B cell (primary cell): Measurements from ENCODE around the gene DND1. TPM values are rescaled to one million over a fixed set of nuclear protein-coding genes. Genes with fewer than 3 reads are reported as not detected.
A peak's percentile ranks its signal among the peaks of the same experiment; 100 is the strongest.

Experiments used
- ATAC-seq: fragments of 200-7000 bp; cut with Tn5 transposase; one replicate; pipeline ENCODE4 v1.10.0; 2021; ENCODE audit warnings: low read depth, mild to moderate bottlenecking, moderate number of reproducible peaks, moderate library complexity
- CTCF ChIA-PET: fragments of 350-600 bp; sonication (Branson Sonifier 250); formaldehyde crosslinking; loops from one replicate; lab custom pipeline; 2021; ENCODE audit warnings: antibody characterized with exemption, inconsistent platforms; lab: Charles Lee
- POLR2A ChIA-PET: fragments of 350-600 bp; sonication (Branson Sonifier 250); formaldehyde crosslinking; loops from one replicate; lab custom pipeline; 2021; ENCODE audit warnings: antibody characterized with exemption; lab: Charles Lee
- DNase-seq: peaks from one replicate; pipeline ENCODE4 v3.0.0; 2013
- H2AFZ ChIP-seq: 2 replicates; pipeline ENCODE4 v1.6.1; 2012; ENCODE audit warnings: mild to moderate bottlenecking, low read depth, low read length; ENCODE audit not compliant: insufficient read depth, poor library complexity, severe bottlenecking
- H3K27ac ChIP-seq, 2 donors: 1 replicate in 1 of 2; 2 replicates in 1 of 2; pipeline ENCODE4 v1.5.1; 2012 to 2013; ENCODE audit warnings: low read length in 2 of 2, mild to moderate bottlenecking in 2 of 2, moderate library complexity in 1 of 2
- H3K27me3 ChIP-seq, 4 experiments: fragments of 200-600 bp in 1 of 4; sonication (generic) in 1 of 4; replicated peaks in 1 of 4; 1 replicate in 2 of 4; 2 replicates in 2 of 4; pipeline versions ENCODE4 v1.6.1 to v1.7.0; 2013 to 2016; ENCODE audit warnings: low read length in 3 of 4, mild to moderate bottlenecking in 2 of 4, mixed read lengths in 1 of 4, moderate library complexity in 1 of 4; ENCODE audit not compliant: insufficient read depth in 4 of 4, control insufficient read depth in 3 of 4; ENCODE audit errors: control extremely low read depth in 1 of 4
- H3K36me3 ChIP-seq, 2 experiments: replicated peaks in 1 of 2; 1 replicate in 1 of 2; 2 replicates in 1 of 2; pipeline versions ENCODE4 v1.6.1 to v1.7.1; 2013; ENCODE audit warnings: low read length in 1 of 2; ENCODE audit not compliant: insufficient read depth in 2 of 2, control insufficient read depth in 1 of 2; ENCODE audit errors: control extremely low read depth in 1 of 2, extremely low read depth in 1 of 2
- H3K4me1 ChIP-seq, 2 donors: fragments of 200-600 bp in 1 of 2; sonication (generic) in 1 of 2; 1 replicate in 1 of 2; 2 replicates in 1 of 2; pipeline versions ENCODE4 v1.5.1 to v1.6.1; 2013 to 2017; ENCODE audit warnings: low read length in 2 of 2; ENCODE audit not compliant: control insufficient read depth in 2 of 2, insufficient read depth in 2 of 2
- H3K4me2 ChIP-seq: replicated peaks from 2 replicates; pipeline ENCODE3; 2012; ENCODE audit warnings: mild to moderate bottlenecking, low read depth, low read length; ENCODE audit not compliant: poor library complexity, severe bottlenecking
- H3K4me3 ChIP-seq, 5 experiments: fragments of 200-600 bp in 1 of 5; sonication (generic) in 1 of 5; 1 replicate in 3 of 5; 2 replicates in 2 of 5; pipeline versions ENCODE4 v1.5.1 to v1.7.0; 2011 to 2016; ENCODE audit warnings: low read length in 4 of 5, mild to moderate bottlenecking in 4 of 5, low read depth in 2 of 5, control low read depth in 1 of 5, moderate library complexity in 1 of 5; ENCODE audit not compliant: insufficient read depth in 1 of 5; ENCODE audit errors: control extremely low read depth in 1 of 5, extremely low read depth in 1 of 5
- H3K79me2 ChIP-seq: fragments of 200-600 bp; sonication (generic); one replicate; pipeline ENCODE4 v1.6.0; 2016; ENCODE audit warnings: low read length; ENCODE audit not compliant: control insufficient read depth, insufficient read depth
- H3K9ac ChIP-seq: fragments of 200-600 bp; sonication (generic); 2 replicates; pipeline ENCODE4 v1.6.1; 2017; ENCODE audit warnings: mild to moderate bottlenecking, low read length, moderate library complexity
- H3K9me3 ChIP-seq, 3 donors: one replicate each; pipeline versions ENCODE4 v1.6.1 to v1.7.1; 2013; ENCODE audit warnings: low read length in 2 of 3; ENCODE audit not compliant: control insufficient read depth in 2 of 3, insufficient read depth in 1 of 3; ENCODE audit errors: control extremely low read depth in 1 of 3
- H4K20me1 ChIP-seq: 2 replicates; pipeline ENCODE4 v1.6.0; 2012; ENCODE audit warnings: mild to moderate bottlenecking, low read length; ENCODE audit not compliant: insufficient read depth, control insufficient read depth, poor library complexity, severe bottlenecking
- H3K27ac Mint-ChIP-seq: one replicate; pipeline ENCODE4 v1.8.0; 2021; ENCODE audit warnings: mixed read lengths
- H3K27me3 Mint-ChIP-seq: one replicate; pipeline ENCODE4 v1.8.0; 2021; ENCODE audit warnings: mixed read lengths
- H3K4me1 Mint-ChIP-seq: one replicate; pipeline ENCODE4 v1.8.0; 2021; ENCODE audit warnings: mixed read lengths
- H3K4me3 Mint-ChIP-seq: one replicate; pipeline ENCODE4 v1.8.0; 2021; ENCODE audit warnings: mixed read lengths
- H3K9me3 Mint-ChIP-seq: one replicate; pipeline ENCODE4 v1.8.0; 2022; ENCODE audit warnings: mixed read lengths; ENCODE audit not compliant: insufficient read depth
- EZH2 ChIP-seq: IDR thresholded peaks from 2 replicates; pipeline ENCODE4 v1.6.1; 2012; ENCODE audit warnings: borderline replicate concordance, low read depth, mild to moderate bottlenecking, moderate library complexity, low read length; ENCODE audit not compliant: insufficient read depth, poor library complexity, severe bottlenecking
- WGBS: methylation state at CpG from one replicate; pipeline ENCODE4 v1.1.5; 2013; ENCODE audit warnings: missing lambda C conversion rate; ENCODE audit not compliant: insufficient coverage; 5-methylcytosine and 5-hydroxymethylcytosine counted together
- intact Hi-C: fragments of 100-400 bp; cut with micrococcal nuclease; formaldehyde crosslinking; loops from one replicate; pipeline ENCODE4 v1.10.0; 2022
- polyA plus RNA-seq: library from polyadenylated mRNA; depleted of rRNA; stranded (reverse); fragments of >200 nt; gene quantifications from 2 replicates; pipeline ENCODE4 v1.2.3, GENCODE V29; 2012
- total RNA-seq, 2 donors: library from RNA; stranded (reverse); fragments of 120-200 nt in 1 of 2; gene quantifications; 1 replicate in 1 of 2; 2 replicates in 1 of 2; pipeline versions ENCODE4 v1.2.3 to v1.2.4, GENCODE V29; 2013 to 2022
- TF ChIP-seq, protein P1 (sequence below): fragments of 200-600 bp; IDR thresholded peaks from one replicate; pipeline ENCODE4 v1.8.0; 2022; ENCODE audit warnings: antibody characterized with exemption, mild to moderate bottlenecking

The DND1 gene
- total and polyA plus RNA-seq, 2 donors (not counting 1 experiment from before 2014, with no cell fraction given), result 3.0 to 3.6 TPM

- H3K79me2 ChIP-seq, result no peaks in the 10 kb centered on the region
- peaks cover 0 to 37% (median 14%) of the 10 kb centered on the region in 4 experiments for H3K27me3 ChIP-seq
- no peak overlapping the region for H3K27ac Mint-ChIP-seq
Observed at GRCh38 chr5:140631831-140632365, 41.5 kb downstream of the DND1 start.

DNA sequence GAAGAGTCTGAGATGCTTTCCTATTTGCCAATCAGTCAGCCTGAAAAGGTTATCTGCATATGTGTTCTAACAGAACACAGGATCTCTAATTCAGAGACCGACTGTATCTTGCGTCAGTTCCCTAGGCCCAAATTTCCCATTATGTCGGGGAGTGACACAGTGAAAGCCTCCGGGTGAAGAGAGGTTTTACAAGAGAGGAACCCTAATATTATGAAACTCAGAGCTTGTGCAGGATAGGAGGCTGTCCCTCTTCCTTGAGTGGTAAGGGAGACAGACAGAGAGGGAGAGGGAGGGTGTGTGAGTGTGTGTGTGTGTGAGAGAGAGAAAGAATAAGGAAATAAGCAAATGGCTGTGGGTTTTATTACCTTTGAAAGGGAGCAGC is 42.3 kb downstream of the DND1 start:
- Histone ChIP-seq H4K20me1 (no peaks in the 10 kb centered on the region), H3K27me3 (peaks cover 0 to 37% (median 14%) of the 10 kb centered on the region in 4 experiments), H3K4me3 (peak overlapping the region in 1 of 5 experiments; percentile 38), H3K79me2 (no peaks in the 10 kb centered on the region), H3K4me2 (no peak overlapping the region), H3K27ac (no peak overlapping the region), H3K36me3 (no peaks in the 10 kb centered on the region), H3K9me3 (peaks cover 0 to 13% (median 8%) of the 10 kb centered on the region in 3 donors), H3K9ac (no peak overlapping the region), H2AFZ (no peak overlapping the region), H3K4me1 (peaks cover 16 to 19% of the 10 kb centered on the region in 2 donors)
- Mint-ChIP-seq H3K9me3 (peaks cover 3% of the 10 kb centered on the region), H3K27me3 (peaks cover 22% of the 10 kb centered on the region), H3K4me3 (peak overlapping the region; percentile 59), H3K4me1 (peaks cover 21% of the 10 kb centered on the region), H3K27ac (no peak overlapping the region)
- intact Hi-C loops, result no loop called here
- CTCF ChIA-PET, result interaction anchor here (1.2 kb wide), 1 partner anchor 78 kb away, joined by 4 read pairs; no protein-coding TSS in a partner anchor
- DNase-seq, result no peak
- POLR2A ChIA-PET, result no interaction called here
- ATAC-seq, result no peak
- 90% methylated on average over 4 of the region's 4 CpGs for WGBS
- no peak for TF ChIP-seq EZH2
- TF ChIP-seq, protein P1, sequence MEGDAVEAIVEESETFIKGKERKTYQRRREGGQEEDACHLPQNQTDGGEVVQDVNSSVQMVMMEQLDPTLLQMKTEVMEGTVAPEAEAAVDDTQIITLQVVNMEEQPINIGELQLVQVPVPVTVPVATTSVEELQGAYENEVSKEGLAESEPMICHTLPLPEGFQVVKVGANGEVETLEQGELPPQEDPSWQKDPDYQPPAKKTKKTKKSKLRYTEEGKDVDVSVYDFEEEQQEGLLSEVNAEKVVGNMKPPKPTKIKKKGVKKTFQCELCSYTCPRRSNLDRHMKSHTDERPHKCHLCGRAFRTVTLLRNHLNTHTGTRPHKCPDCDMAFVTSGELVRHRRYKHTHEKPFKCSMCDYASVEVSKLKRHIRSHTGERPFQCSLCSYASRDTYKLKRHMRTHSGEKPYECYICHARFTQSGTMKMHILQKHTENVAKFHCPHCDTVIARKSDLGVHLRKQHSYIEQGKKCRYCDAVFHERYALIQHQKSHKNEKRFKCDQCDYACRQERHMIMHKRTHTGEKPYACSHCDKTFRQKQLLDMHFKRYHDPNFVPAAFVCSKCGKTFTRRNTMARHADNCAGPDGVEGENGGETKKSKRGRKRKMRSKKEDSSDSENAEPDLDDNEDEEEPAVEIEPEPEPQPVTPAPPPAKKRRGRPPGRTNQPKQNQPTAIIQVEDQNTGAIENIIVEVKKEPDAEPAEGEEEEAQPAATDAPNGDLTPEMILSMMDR, result no peak

More at GRCh38 chr5:140631831-140632365, 41.5 kb downstream of the DND1 start:
- Histone ChIP-seq H2AFZ (peak overlapping the region; percentile 95), H3K4me1 (peaks cover 16 to 19% of the 10 kb centered on the region in 2 donors), H4K20me1 (no peaks in the 10 kb centered on the region), H3K9me3 (peaks cover 0 to 13% (median 8%) of the 10 kb centered on the region in 3 donors), H3K36me3 (no peaks in the 10 kb centered on the region), H3K27ac (no peak overlapping the region), H3K4me2 (peak overlapping the region; percentile 93), H3K4me3 (peak overlapping the region; percentile 61 to 67 (median 66)), H3K9ac (peak overlapping the region; percentile 71)
- 21% methylated on average over 36 of the region's 36 CpGs for WGBS
- DNase-seq, result no peak
- intact Hi-C loops, result no loop called here
- Mint-ChIP-seq H3K27me3 (peaks cover 20% of the 10 kb centered on the region), H3K4me3 (peak overlapping the region; percentile 95), H3K9me3 (peaks cover 3% of the 10 kb centered on the region), H3K4me1 (peaks cover 21% of the 10 kb centered on the region)
- ChIA-PET POLR2A (interaction anchor here (1.2 to 1.6 kb wide), 2 partner anchors 16 to 85 kb away, joined by 4 read pairs; partner anchors contain the start of genes EIF4EBP3, IK and NDUFA2), CTCF (interaction anchor here (0.9 to 1.2 kb wide), 4 partner anchors 11 to 259 kb away, joined by 3 to 4 read pairs (median 4); partner anchors contain the start of gene EIF4EBP3)
- ATAC-seq, result peak; percentile 57
- no peak for TF ChIP-seq EZH2
- TF ChIP-seq, protein P1, result no peak
